SKM-1 (cell line): ENCODE results near the gene ZNF768.

ENCODE experiments used
- DNase-seq: peaks from one replicate; lab custom pipeline; 2025; ENCODE audit not compliant: unreplicated experiment; lab: John Stamatoyannopoulos, UW

Gene ZNF768

GRCh38 chr16:30526137-30526822 lies at the start of gene ZNF768:
Gene ZNF768 (minus strand): TSS chr16:30526566. CDS start chr16:30526413, 153 bp downstream.
- DNase-seq: no peak

GRCh38 chr16:30574678-30575077 lies 48.3 kb upstream of the ZNF768 start:
- DNase-seq: no peak

GRCh38 chr16:30571445-30572322 lies 45.3 kb upstream of the ZNF768 start, which contains the start of gene ZNF688:
Gene ZNF688 (minus strand): TSS chr16:30571714. CDS start chr16:30571629, 85 bp downstream.
- peak; percentile 97 for DNase-seq

GRCh38 chr16:30570636-30571444 lies 44.5 kb upstream of the ZNF768 start:
- no peak for DNase-seq

- no peak for DNase-seq
Measured at GRCh38 chr16:30569746-30570635, 43.6 kb upstream of the ZNF768 start.

GRCh38 chr16:30569281-30569680 lies 42.9 kb upstream of the ZNF768 start:
- no peak for DNase-seq

GRCh38 chr16:30567991-30568638 lies 41.7 kb upstream of the ZNF768 start:
- DNase-seq: peak; percentile 21

- DNase-seq: no peak
Measured at GRCh38 chr16:30567160-30567990, 41.0 kb upstream of the ZNF768 start.

GRCh38 chr16:30566531-30566930 lies 40.2 kb upstream of the ZNF768 start:
- DNase-seq: no peak

- no peak for DNase-seq
Measured at GRCh38 chr16:30565984-30566383, 39.6 kb upstream of the ZNF768 start.

- DNase-seq: no peak
Measured at GRCh38 chr16:30565526-30565925, 39.2 kb upstream of the ZNF768 start.

- DNase-seq: no peak
Measured at GRCh38 chr16:30562021-30562420, 35.7 kb upstream of the ZNF768 start.

GRCh38 chr16:30561089-30561816 lies 34.9 kb upstream of the ZNF768 start:
- no peak for DNase-seq

GRCh38 chr16:30559690-30560089 lies 33.3 kb upstream of the ZNF768 start:
- DNase-seq: no peak

GRCh38 chr16:30558789-30559377 lies 32.5 kb upstream of the ZNF768 start:
- no peak for DNase-seq

- peak; percentile 92 for DNase-seq
Measured at GRCh38 chr16:30557957-30558788, 31.8 kb upstream of the ZNF768 start, which contains the start of gene ZNF764. Gene ZNF764 (minus strand): TSS chr16:30558374. CDS start chr16:30558182, 192 bp downstream.

GRCh38 chr16:30557707-30557956 lies 31.3 kb upstream of the ZNF768 start:
- no peak for DNase-seq
